Amniotic stem cell (primary cell): ENCODE measurements around the gene TBXA2R.
"Not testable (repeated sequence)": the region's sequence is repeated elsewhere in the genome, so short reads cannot be mapped to it uniquely, and the experiment has no call there.

ENCODE experiments used
- DNase-seq: peaks from one replicate; lab custom pipeline; 2025; lab: John Stamatoyannopoulos, UW

The TBXA2R gene

DNA sequence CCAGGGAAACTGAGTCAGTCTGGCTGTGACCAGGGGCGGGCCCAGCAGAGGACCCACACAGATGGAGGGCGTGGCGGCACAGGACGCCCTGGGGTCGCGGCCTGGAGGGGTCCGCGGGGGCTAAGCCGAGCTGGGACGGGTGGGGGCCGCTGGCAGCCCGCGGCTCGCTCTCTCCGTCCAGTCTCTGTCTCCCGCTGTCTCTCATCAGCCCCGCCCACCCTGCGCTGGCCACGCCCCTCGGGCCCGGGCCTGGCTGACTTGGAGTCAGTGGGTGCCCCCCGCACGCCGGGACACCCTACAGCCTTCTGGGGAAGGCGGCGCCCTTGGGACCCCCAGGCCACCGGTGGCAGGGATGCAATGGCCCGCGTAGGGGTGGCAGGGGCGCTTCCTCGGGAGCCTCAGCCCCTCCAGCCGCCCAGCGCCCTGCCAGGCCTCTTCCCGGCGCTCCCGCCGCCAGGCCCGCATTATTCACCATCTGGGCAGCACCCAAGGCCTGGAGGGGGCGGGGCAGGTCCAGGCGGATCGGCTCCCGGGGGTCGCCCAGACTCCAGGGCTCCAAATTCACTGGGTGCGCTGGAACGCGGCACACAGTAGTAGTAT lies at the start of gene TBXA2R:
TBXA2R (minus strand) TSS at position 186 of the 600 bp plus-strand sequence. CDS start 6,241 bp downstream, outside the sequence.
- DNase-seq, result peak; percentile 24

DNA sequence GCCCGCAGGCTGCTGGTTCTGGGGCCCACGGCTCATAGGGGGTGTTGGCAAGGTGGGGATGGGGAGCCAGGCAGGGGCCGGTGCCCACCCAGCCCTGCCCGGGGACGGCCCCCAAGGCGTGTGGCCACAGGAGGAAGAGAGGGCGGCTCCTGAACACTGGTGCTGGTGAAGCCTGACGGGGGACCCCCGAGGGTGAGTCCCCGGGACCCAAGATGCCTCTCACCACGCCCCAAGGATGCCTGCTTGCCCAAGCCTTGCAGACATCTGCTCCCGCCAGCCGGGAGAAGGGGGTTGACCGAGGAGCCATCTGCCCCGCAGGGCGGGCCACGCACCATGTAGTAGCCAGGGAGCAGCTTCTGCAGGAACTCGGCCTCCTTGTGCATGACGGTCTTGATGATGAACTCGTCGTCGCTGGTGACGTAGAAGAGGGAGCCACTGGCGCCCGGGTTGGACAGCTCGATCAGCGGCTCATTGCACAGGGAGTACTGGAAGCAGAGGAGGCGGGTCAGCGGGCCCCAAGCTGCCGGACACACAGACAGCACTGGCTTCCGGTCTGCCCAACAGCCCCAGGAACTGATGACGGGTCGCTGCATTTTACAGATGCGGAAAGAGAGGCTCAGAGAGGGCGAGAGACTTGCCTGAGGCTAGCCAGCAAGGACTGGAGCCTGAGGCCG lies 49.5 kb upstream of the TBXA2R start:
- no peak for DNase-seq

DNA sequence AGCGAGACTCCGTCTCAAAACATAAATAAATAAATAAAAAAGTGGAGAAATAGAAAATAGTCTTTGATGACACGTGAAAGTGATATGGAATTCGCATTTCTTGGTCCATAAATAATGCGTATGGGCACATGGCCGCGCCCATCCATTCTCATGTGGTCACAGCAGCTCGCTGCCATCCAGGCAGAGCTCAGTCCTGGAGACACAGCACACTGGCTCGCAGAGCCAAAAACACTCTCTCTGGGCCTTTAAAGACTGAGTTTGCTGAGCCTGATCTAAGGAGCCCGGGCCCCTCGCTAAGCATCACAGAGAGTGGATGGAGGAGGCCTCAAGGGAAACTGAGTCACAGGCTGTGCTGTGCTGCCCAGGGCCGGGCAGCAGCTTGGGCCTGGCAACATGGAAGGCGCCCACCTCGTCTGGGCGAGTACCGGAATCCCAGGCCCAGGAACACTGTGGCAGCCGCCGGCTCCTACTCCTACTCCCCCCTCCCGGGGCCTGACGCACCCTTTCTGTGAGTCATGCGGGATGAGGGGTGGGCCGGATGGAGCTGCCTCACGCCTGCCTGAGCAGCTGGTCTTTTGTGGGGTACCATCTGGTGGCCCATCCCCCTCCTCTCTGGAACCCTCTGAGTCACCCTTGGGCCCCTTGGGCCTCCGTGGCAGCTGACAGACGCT lies 48.9 kb upstream of the TBXA2R start:
- no peak for DNase-seq

DNA sequence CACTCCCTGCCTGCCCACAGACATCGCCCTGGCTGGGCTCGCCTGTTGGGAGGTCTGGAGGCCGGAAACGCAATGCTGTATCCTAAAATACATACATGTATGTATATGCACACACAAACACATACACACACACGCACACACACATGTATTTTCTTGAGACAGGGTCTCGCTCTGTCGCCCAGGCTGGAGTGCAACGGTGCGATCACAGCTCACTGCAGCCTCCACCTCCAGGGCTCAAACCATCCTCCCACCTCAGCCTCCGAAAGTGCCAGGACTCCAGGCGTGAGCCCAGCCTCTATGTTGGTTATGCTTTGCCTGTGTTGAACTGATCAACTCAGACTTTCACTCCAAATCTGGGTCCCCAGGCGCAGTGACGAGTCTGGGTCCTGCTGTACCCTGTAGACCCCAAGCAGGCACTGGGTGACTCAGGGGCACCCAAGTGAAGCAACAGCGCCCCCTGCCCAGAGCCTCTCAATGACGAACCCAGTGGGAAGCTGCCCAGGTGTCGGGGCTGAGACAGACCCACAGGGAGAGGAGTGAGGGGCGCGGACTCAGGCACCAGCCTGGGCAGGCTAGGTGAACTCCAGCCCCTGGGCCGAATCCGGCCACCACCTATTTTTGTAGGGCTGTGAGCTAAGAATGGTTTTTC lies 47.3 kb upstream of the TBXA2R start:
- DNase-seq, result no peak

DNA sequence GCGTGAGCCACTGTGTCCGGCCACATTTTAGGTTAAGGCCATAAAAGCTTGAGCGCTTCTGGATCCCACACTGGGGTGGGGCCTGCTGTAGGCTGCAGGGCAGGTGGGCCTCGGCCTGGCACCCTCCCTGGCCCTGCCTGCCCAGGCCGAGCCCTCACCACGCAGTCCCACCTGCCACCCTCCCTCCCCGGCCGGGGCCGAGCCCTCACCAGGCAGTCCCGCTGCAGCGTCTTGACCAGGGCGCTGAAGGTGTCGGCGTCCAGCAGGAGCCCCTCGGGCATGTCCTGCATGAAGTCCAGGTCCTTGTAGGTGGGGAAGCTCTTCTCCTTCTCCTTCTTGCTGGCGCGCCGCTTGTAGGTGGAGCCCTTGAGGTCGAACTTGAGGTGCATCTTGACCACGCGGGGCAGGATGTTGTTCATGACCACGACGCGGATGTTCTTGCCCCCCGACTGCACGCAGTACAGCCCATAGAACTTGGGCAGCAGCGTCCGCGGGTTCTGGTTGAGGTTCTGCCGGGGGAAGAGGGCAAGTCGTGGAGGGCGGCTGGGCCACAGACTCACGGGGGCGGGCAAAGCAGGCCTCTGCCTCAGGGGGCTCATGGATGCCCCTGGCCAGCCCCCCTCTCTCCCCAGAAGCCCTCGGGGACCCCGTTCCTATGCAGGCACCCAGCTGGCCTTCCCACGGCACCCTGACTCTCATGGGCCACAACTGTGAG lies 46.6 kb upstream of the TBXA2R start:
- DNase-seq, result no peak

DNA sequence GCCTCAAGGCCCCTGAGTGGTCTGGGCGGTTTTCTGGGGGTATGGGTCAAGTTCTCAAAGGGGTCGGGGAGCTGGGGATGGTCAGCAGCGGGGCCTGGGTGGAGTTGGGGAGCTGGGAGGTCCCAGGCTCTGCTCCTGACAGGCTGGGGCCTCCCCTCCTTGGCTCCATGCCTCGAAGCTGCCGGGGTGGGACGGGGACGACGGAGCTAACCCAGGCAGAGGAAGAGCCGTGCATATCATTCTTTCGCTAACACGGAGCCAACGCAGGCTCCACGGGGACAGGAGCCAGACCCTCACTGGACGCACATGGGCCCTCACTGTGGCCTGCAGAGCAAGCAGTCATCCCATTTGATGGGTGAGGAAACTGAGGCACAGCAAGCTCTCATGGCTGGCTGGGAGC lies 45.7 kb upstream of the TBXA2R start:
- DNase-seq, result no peak

DNA sequence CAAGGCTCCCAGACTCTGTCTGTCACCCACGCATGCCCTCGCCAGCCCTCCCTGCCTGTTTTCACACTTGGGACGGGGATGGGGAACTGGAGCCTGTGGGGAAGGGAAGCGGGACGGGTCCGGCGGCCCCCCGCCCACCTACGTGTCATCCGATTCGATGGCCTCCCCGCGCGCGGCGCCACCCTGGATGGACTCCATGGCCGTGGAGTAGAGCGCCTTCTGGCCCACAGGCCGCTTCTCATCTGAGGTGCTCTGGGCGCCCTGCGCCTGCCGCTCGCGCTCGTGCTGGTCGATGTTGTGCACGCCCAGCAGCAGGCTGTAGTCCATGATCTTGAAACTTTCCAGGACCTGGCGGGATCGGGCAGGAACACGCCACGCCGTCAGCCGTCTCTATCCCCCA lies 45.0 kb upstream of the TBXA2R start:
- no peak for DNase-seq

DNA sequence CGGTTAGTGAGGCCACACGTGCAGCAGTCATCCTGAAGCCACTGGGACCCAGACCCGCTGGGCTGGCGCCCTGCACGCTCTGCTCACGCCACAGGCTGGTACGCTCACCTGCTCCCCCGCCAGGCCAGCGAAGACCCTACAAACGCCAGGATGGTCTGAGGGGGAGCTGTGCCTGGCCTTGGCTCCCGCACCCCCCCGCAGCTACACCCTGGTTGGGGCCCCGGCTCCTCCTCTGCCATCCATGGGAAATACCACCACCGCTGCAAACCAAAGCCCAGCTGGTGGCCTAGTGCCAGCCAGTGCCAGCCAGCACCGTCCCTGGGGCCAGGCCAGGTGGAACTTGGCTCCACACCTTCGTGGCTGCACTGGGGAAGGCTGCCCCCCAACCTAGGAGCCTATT lies 43.2 kb upstream of the TBXA2R start:
- DNase-seq, result no peak

DNA sequence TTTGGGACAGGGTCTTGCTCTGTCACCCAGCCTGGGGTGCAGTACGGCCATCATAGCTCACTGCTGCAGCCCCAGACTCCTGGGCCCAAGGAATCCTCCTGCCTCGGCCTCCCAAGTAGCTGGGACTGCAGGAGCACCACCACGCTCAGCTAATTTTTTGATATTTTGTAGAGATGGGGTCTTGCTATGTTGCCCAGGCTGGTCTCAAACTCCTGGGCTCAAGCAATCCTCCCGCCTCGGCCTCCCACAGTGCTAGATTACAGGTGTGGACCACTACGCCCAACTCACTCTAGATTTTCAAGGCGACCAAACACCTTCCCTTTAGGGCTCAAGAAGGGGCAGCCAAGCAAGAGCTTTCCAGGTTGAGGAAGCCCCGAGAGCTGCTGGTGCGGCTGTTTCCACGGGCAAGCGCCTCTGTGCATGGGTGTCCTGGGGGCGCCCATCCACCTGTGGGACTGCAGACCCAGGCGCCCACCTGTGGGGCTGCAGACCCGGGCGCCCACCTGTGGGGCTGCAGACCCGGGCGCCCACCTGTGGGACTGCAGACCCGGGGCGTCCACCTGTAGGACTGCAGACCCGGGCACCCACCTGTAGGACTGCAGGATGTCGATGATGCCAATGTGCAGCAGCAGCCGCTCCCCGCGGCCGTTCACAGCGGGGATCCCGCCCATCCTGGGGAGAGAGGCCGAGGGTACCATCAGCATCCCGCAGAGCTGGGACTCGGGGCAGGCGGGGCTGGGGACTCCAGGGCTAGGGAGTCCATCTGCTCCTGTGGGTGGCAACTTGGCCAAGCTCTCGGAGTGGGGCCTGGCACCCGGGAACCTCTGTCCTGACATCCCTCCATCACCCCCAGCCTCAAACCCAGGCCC lies 41.6 kb upstream of the TBXA2R start:
- DNase-seq, result no peak

DNA sequence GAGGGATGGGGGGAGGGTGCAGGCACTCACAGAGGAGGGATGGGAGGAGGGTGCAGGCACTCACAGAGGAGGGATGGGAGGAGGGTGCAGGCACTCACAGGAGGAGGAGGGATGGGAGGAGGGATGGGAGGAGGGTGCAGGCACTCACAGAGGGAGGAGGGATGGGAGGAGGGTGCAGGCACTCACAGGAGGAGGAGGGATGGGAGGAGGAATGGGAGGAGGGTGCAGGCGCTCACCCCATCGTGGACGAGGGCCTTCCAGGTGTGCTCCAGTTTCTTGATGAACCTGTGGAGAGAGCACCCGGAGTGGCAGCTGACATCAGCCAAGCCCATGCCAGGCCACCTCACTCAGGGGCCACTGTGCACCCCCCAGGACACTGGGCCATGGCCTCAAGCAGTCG lies 40.4 kb upstream of the TBXA2R start:
- DNase-seq, result not testable (repeated sequence)

DNA sequence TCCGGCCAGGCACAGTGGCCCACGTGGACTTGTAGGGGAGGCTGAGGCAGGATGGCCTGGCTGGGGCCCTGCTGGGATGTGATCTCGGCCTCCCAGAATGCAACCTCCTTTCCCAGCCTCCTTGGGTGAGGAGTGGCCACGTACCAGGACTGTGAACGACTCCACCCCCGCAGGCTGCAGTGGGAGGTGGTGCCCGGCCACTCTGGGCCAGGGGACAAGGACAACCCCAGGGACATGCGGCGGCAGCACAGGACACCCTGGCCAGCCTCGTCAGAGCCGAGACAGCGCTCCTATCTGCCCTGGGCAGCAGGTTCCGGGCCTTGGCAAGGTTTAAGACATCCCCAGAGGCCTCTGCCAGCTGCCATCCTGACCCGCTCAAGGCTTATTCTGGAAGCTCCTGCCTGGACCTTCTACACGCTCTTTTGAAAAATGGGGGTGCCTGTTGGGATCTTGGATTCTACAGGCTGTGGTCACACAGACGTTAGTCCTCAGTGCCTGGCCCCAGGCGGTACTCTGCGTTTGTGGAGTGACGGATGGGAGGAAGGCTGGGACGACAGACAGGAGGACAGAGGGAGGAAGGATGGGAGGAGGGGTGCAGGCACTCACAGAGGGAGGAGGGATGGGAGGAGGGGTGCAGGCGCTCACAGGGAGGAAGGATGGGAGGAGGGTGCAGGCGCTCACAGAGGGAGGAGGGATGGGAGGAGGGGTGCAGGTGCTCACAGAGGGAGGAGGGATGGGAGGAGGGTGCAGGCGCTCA lies 39.8 kb upstream of the TBXA2R start:
- no peak for DNase-seq

DNA sequence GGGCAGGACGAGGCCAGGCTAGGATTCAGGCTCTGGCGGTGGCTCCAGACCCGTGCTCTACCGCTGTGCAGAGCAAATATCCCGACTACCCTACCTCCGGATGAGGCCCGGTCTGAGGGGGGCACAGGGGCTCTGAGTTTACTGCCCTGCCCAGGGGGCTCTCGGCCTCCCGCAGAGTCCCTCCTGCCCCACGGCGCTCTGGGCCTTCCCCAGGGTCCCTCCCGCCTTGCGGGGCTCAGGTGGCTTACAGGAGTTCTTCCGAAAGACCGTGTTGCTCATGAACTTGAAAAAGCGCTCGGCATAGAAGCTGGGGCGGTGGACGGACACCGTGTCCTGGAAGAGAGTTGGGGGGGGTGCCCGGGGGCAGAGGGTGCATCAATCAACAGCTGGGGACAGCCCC lies 39.1 kb upstream of the TBXA2R start:
- DNase-seq, result no peak

DNA sequence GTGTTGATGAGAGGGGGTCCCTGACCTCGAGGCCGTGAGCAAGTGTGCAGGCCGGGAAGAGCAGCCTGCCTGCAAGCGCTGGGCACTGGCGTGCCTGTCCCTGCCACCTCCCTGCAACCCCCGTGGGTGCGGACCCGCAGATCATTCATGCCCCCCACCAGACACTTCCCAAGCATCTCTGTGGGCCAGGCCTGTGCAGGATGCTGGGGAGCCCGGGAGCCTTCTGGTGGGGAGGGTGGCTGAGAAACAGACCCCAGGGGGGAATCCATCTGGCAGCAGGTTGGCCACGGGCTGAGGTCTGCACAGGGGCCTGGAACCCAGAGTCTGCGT lies 38.4 kb upstream of the TBXA2R start:
- DNase-seq, result no peak

DNA sequence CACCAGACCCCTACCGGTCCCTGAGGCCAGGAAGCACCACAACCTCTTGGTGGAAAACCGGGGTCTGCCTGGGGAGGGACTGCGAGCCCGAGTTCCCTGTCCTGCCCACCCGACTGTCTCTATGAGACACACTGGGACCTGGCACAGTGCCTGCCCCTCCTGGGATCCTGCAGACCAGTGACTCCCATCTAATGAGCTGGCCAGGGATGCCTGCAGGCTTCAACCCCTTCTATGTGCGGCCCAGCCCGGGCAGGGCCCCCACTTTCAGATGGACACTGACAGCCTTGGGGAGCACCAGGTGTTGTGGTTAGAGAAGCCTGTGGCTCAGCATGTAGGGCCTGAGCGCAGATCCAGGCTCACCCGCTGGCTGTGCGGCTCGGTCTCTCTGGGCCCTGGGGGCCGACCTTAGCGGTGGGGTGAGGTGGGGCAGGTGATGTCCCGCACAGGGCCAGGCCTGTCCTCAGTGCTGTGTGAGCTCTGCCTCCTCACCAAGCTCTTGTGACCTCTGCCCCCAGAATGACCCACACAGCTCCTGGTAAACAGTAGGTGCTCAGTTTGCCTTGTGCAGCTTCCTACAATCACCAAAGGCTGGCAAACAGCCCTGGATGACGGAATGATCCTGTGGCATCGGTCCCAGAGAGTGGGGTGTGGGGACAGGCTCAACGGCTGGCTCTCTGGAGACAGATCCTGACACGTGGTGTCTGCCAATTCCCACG lies 37.8 kb upstream of the TBXA2R start:
- DNase-seq, result no peak

DNA sequence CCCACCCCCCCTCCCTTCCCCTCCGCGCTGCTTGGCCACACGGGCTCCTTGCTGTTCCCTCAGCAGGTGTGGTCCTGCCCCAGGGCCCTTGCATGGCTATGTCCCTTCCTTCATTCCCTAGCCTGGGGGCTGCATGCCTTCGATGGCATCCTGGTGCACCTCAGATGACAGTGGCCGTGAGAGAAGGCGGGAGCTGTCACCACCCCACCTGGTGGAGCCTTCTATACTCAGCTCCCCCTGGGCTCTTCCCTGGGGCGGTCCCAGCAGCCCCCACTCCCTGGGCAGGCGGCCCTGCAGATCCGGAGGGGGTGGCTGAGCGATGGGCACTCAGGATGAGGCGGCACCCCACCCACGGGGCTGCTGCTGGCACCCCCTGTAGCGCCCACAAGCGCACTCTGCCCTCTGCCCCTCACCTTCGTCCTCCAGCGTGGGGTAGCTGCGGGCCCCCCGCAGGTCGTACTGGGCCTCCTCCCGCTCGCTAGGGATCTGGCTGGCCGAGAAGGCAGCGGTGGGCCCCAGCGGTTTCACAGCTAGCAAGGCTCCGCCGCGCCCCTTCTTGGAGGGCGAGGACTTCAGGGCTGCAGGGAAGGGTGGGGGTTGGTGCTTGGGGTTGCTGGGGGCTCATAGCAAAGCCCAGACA lies 37.1 kb upstream of the TBXA2R start:
- no peak for DNase-seq

DNA sequence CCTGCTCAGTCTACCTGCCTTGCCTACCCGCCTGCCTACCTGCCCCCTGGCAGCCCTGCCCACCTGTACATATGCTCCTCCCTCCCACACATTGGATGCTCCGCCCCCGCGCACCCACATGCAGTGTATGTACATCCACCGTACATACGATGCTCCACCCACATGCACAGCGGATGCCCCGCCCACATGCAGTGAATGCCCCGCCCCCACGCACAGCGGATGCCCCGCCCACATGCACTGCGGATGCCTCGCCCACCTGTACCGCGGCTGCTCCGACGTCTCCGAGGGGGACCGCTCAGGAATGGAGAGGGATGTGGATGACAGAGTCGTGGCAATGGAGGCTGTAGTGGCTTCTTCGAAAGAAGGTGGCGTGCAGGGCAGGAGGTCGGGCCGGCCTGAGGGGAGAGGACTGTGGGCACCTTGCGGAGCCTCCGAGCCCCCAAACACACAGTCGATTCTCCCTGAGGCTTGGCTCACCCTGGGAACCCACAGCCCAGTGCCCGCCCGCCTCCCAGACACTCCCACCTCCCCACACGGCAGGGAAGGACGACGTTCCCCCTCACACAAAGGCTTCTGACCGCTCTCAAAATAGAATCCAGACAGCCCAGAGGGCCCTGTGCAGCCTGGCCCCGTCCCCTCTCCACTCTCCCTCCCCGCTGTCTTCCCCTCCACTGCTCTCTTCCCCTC lies 36.5 kb upstream of the TBXA2R start:
- no peak for DNase-seq

DNA sequence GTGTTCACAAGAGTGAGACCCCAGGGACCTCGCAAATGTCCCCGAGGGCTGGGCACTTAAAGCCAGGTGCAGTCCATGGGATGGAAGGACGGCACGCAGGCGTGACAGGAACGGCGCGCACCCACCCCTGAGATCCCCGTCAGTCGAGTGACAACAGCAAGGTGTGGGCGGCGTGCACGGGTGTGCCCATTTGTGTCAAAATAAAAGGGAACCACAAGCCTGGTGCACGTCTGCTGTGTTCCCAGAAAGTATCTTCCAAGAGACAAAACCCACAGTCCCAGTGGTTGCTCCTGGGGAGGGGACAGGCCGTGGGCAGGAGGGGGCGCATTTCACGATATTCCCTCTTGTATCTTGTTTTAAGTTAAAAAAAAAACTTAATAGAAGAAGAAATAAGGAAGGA lies 35.6 kb upstream of the TBXA2R start:
- no peak for DNase-seq

DNA sequence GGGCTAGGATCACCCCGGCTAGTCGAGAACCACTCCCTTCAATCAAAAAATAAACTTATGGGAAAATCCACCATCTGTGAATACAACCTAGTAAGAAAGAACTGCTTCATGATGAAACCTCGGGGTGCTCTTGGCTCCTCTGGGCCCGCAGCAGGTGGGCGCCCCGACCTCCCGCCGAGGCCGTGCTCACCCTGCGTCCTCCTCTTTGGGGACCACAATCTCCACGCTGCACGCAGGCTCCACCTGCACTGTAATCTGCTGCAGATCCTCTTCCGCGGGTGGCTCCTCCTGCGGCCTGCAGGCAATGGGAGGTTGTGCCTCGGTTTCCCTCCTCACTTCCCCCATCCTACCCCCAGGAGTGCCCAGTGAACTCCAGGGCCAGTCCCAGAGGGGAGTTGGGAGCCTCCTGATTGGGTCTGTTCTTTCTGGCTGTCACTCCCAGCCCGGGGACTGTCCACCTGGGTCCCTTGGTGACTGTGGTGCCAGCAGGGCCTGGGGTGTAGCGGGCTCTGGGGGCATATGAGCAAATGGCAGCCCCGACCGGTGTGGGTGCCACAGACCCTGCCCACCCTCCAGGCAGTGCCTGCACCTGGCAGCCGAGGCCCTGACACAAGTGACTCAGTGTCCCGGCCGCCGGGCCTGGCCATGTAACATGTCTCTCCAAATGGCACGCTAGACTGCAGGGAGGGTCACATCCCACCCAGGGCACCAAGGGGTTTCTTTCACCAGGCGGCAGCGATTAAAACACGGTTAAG lies 35.0 kb upstream of the TBXA2R start:
- no peak for DNase-seq
